ENCODE data around the gene MRPL48.
"Not testable (repeated sequence)": the region's sequence is repeated elsewhere in the genome, so short reads cannot be mapped to it uniquely, and the experiment has no call there.

MRPL48 gene

GRCh38 chr11:73852049-73852448, 64.4 kb downstream of the MRPL48 start:
- DNase-seq = no peak

DNA sequence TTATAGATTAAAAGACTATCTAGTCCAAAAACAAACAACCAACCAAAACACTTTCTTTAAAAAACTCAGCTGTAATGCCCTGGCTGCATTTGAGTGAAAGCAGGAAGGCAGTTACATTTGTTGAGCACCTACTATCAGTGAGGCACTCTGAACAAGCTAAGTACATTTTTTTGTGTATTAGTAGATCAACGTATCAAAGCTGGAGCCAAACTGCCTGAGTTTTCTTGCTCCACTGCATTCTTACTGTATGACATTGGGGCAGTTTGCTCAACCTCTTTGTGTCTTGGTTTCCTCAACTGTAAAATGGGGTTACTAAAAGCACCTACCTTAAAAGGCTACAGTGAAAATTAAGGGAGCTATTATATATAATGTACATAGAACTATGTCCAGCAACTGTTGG, 67.0 kb downstream of the MRPL48 start:
- no peak for DNase-seq

- no peak for DNase-seq
Measured at GRCh38 chr11:73856031-73856567, 68.4 kb downstream of the MRPL48 start.

- no peak for DNase-seq
Measured at GRCh38 chr11:73859671-73860070, 72.0 kb downstream of the MRPL48 start.

DNA sequence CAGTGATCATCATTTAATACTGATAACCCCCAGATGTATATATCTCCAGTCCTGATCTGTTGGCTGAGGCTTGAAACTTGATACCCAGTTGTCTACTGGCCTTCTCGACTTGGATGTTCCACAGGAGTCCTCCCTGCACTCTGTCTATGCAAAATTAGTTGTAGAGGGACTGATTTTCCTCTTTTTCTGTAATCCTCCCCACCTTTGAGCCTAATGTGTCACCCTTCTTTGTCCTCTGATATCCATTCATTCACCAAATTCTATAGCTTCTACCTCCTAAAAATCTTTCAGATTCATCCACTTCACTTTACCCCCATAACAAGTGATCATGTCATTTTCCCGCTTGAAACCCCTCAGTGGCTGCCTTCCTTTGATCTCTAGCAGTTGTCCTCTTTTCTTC, 72.5 kb downstream of the MRPL48 start:
- DNase-seq = no peak

- DNase-seq = no peak
Measured at GRCh38 chr11:73862986-73863385, 75.3 kb downstream of the MRPL48 start.

- DNase-seq = no peak
Measured at GRCh38 chr11:73866095-73866579, 78.5 kb downstream of the MRPL48 start.

DNA sequence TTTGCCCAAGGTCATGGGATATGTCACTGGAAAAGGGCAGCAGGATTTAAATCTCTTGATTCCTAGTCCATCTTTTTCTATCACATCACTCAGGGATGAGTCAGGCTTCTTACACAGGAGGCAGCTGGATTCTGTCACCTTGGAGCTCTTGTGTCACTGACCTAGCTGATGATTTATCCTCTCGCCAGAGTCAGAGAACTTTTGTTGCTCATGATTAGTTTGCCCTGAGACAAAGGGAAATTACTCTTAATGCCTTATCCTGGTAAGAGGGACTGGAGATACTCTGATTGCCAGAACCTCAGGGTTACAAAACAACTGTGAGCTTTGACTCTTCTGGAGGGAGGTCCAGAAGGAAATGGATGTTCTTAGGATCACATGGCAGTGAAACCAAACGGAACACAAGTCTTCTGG, 78.9 kb downstream of the MRPL48 start:
- DNase-seq = no peak

- DNase-seq = no peak
Measured at GRCh38 chr11:73869332-73869949, 81.8 kb downstream of the MRPL48 start.

GRCh38 chr11:73870261-73870660, 82.6 kb downstream of the MRPL48 start:
- DNase-seq = no peak

DNA sequence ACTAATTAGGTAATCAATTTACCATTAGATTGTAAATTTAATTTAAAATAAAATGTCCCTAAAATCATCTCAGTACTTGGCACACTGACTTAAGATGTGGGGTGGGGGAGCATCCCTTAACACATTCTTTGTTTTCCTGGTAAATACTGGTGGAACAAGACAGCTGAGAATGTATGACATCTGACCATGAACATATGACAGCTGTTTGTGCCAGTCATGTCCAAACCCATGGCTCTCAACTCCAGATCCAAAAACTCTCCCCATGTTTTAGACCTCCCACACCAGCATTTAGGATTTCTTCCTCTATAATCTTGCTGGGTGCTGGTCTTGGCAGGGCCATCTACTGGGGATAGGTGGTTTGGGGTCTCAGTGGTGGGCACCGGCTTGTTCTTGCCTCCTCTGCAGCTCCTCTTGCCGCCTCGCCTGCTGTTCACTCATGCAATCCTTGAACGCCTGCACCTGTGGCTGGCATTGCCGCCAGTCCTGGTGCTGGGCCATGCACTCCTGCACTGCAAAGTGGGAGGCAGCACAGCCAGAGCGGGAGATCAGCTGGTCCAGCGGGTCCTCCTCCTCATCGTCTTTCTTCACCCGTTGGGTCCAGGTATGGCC, 85.2 kb downstream of the MRPL48 start:
- DNase-seq = no peak

GRCh38 chr11:73875380-73875779, 87.7 kb downstream of the MRPL48 start:
- DNase-seq = no peak

GRCh38 chr11:73875840-73876239, 88.2 kb downstream of the MRPL48 start:
- DNase-seq = no peak

DNA sequence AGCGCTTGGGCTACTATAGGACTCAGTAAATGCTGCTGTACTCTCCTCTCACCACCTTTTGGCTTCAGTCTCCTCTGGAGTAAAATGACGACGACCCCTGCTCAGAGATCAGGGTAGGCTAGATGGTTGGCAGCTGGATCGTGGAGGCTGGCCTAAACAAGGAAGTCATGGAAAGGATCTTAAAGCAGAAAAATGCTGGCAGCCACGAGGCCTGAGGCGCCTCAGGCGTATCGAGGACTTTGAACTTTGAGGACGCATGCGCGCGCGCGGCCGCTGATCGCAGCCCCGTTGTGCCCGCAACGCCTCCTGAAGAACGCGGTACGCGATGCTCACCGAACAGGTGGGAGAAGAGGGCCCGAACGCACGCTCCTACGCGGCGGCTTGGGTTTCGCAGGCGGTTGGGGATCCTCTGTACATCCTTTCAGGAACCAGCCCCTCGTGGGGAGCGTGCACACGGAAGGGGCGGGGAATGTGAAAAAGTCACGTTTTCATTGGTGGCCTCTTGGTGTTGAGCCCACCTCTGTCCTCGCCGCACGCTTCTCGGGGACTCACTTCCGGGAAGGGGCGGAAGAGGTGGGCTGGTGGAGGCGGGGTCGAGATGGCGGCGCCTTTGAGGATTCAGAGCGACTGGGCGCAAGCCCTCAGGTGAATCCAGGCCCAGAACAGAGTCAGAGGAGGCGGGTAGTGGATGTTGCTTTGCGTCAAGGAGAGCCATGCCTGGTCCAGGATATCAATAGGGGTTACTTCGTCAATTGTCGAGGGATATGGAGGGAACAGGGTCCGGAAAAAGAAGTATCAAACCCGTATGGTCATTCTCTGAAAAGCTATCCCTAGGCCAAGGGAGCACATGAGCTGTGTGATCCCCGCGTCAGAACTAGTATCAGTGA, 89.0 kb downstream of the MRPL48 start, which contains the start of the genes COA4 and PAAF1:
COA4 (minus strand) TSS at position 423 of the 887 bp plus-strand sequence. CDS start 3,468 bp downstream, outside the sequence.
PAAF1 (plus strand) TSS at position 576 of the 887 bp plus-strand sequence; CDS start at position 599, 23 bp downstream.
- peak; percentile 97 to 98 for DNase-seq

DNA sequence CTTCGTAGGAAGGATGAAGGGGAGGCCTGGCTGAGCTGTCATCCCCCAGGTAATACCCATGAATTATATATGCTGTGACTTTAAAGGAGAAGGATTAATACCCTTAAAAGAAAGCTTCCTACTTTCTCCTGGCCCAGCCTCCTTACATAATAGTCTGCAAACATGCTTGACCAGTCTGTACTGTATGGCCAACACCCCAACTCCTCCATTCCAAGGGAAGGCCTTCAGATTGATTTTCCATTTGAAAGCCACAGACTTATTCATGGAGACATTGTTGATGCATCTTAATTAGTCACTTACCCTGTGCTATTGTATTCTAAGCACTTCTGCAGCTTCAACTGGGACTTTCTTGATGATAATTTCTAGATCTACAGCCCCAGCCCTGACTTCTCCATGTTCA, 91.1 kb downstream of the MRPL48 start:
- no peak for DNase-seq

DNA sequence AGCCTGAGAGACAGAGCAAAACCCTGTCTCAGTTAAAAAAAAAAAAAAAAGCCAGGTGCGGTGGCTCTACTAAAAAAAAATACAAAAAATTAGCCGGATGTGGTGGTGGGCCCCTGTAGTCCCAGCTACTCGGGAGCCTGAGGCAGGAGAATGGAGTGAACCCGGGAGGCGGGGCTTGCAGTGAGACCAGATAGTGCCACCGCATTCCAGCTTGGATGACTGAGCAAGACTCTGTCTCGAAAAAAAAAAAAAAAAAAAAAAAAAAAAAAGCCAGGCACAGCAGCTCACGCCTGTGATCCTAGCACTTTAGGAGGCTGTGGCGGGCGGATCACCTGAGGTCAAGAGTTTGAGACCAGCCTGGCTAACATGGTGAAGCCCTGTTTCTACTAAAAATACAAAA, 92.8 kb downstream of the MRPL48 start:
- not testable (repeated sequence) for DNase-seq

DNA sequence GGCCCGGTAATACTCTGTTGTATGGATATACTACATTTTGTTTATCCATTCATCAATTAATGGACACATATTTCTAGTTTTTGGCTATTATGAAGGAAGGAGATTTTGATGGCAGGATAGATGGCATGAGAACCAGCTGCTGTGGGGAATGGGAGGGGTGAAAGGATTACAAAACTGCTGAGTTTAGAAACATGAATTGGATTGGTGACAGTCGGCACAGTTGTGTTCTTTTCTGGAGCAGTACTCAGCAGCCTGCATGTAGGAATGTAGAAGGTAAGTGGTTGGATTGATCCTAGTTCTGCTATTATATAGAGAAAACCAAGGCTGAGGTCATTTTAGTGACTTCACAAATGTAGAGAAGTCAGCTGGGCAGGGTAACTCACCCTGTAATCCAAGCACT, 96.2 kb downstream of the MRPL48 start:
- no peak for DNase-seq

DNA sequence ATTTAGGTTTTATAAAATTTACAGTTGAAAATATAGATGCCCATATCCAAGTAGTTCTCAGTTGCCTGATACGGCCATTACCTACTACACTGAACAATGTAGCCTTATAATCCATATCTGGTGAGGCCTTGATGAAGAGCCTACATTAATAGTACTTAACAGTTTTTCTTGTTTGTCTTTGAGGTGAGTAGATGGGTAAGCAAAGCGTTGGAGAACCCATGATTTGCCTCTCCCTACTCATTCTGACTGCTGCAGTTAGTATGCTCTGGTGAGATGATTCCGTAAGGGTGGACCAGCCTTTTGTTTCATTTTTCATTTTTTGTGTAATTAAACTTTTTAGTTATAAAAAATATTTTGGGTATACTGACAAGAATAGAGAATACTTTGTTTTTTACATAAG, 100.6 kb downstream of the MRPL48 start:
- DNase-seq = no peak

- DNase-seq = no peak
Measured at GRCh38 chr11:73889019-73889418, 101.3 kb downstream of the MRPL48 start.

DNA sequence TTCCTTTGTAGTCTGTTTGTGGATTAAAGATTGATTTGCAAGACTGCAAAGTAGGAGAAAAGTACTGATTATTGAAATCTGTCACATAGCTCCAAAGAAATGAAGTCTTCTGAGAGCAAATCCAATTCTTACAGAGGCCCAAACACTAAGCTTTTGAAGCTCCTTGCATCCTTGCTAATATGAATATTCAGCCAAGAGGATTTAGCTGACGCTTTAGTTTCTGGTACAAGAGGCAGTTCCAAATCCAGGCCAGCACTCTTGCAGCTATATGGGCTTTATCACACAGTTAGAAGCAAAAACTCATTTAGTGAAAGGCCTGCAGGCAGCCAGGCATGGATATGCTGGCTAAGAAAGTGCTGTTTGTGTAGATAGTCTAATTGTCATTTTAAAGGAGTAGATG, 101.9 kb downstream of the MRPL48 start:
- no peak for DNase-seq

- no peak for DNase-seq
Measured at GRCh38 chr11:73893041-73893440, 105.4 kb downstream of the MRPL48 start.

- DNase-seq = no peak
Measured at GRCh38 chr11:73894725-73895335, 107.2 kb downstream of the MRPL48 start.

- no peak for DNase-seq
Measured at GRCh38 chr11:73902303-73902702, 114.6 kb downstream of the MRPL48 start.

Measured in Kasumi-1 (cell line).